Parathyroid adenoma (tissue), 2 donors: ENCODE measurements around the gene TRPC6.

Experiments used
- H2AFZ ChIP-seq: fragments of 300-600 bp; sonication (generic); one replicate; pipeline ENCODE4 v1.7.0; 2017; ENCODE audit warnings: antibody characterized with exemption, mild to moderate bottlenecking
- H3K27ac ChIP-seq: fragments of 300-600 bp; sonication (generic); one replicate; pipeline ENCODE4 v1.7.0; 2017
- H3K27me3 ChIP-seq: fragments of 300-600 bp; sonication (generic); one replicate; pipeline ENCODE4 v1.7.0; 2017; ENCODE audit warnings: low read length; ENCODE audit not compliant: control insufficient read depth, insufficient read depth
- H3K36me3 ChIP-seq: fragments of 300-600 bp; sonication (generic); one replicate; pipeline ENCODE4 v1.7.0; 2017; ENCODE audit warnings: low read length; ENCODE audit not compliant: control insufficient read depth, insufficient read depth
- H3K4me1 ChIP-seq: fragments of 300-600 bp; sonication (generic); one replicate; pipeline ENCODE4 v1.7.0; 2017; ENCODE audit warnings: control low read depth
- H3K4me2 ChIP-seq: fragments of 300-600 bp; sonication (generic); one replicate; pipeline ENCODE4 v1.7.0; 2017; ENCODE audit warnings: low read length
- H3K4me3 ChIP-seq: fragments of 300-600 bp; sonication (generic); one replicate; pipeline ENCODE4 v1.7.0; 2017; ENCODE audit warnings: low read depth, low read length
- H3K79me2 ChIP-seq: fragments of 300-600 bp; sonication (generic); one replicate; pipeline ENCODE4 v1.7.0; 2017; ENCODE audit warnings: control low read depth
- H3K9ac ChIP-seq: fragments of 300-600 bp; sonication (generic); one replicate; pipeline ENCODE4 v1.7.0; 2017; ENCODE audit warnings: mild to moderate bottlenecking
- H3K9me3 ChIP-seq: fragments of 300-600 bp; sonication (generic); one replicate; pipeline ENCODE4 v1.7.0; 2017; ENCODE audit warnings: low read length; ENCODE audit not compliant: control insufficient read depth
- CTCF ChIP-seq: fragments of 300-600 bp; sonication (generic); IDR thresholded peaks from one replicate; pipeline ENCODE4 v1.7.0; 2017; ENCODE audit warnings: antibody characterized with exemption, mild to moderate bottlenecking
- donor health status: primary hyperparathyroidism.

The TRPC6 gene

GRCh38 chr11:101553891-101554292 is 29.9 kb downstream of the TRPC6 start:
- Histone ChIP-seq H3K9ac (no peak overlapping the region), H3K4me2 (no peak overlapping the region), H3K27ac (no peak overlapping the region), H3K36me3 (no peaks in the 10 kb centered on the region), H3K27me3 (no peaks in the 10 kb centered on the region), H3K9me3 (no peaks in the 10 kb centered on the region), H3K79me2 (no peaks in the 10 kb centered on the region), H3K4me3 (no peak overlapping the region), H3K4me1 (no peaks in the 10 kb centered on the region), H2AFZ (no peak overlapping the region)
- TF ChIP-seq CTCF, result no peak

GRCh38 chr11:101552888-101553287 is 30.9 kb downstream of the TRPC6 start:
- no peak overlapping the region for H3K4me2 ChIP-seq
- H3K27me3 ChIP-seq, result no peaks in the 10 kb centered on the region
- H3K27ac ChIP-seq, result no peak overlapping the region
- H3K4me3 ChIP-seq, result no peak overlapping the region
- no peaks in the 10 kb centered on the region for H3K4me1 ChIP-seq
- H3K9ac ChIP-seq, result no peak overlapping the region
- no peaks in the 10 kb centered on the region for H3K9me3 ChIP-seq
- no peak overlapping the region for H2AFZ ChIP-seq
- no peaks in the 10 kb centered on the region for H3K79me2 ChIP-seq
- no peak for TF ChIP-seq CTCF
- H3K36me3 ChIP-seq, result no peaks in the 10 kb centered on the region

- H3K79me2 ChIP-seq, result no peaks in the 10 kb centered on the region
- H3K36me3 ChIP-seq, result no peaks in the 10 kb centered on the region
- H3K4me2 ChIP-seq, result no peak overlapping the region
- H3K27ac ChIP-seq, result no peak overlapping the region
- H3K9me3 ChIP-seq, result no peaks in the 10 kb centered on the region
- no peak for TF ChIP-seq CTCF
- H3K4me3 ChIP-seq, result no peak overlapping the region
- H3K4me1 ChIP-seq, result no peaks in the 10 kb centered on the region
- no peak overlapping the region for H3K9ac ChIP-seq
- no peaks in the 10 kb centered on the region for H3K27me3 ChIP-seq
- H2AFZ ChIP-seq, result no peak overlapping the region
Observed at GRCh38 chr11:101528541-101528940, 55.3 kb downstream of the TRPC6 start.

GRCh38 chr11:101523634-101524260 is 60.1 kb downstream of the TRPC6 start:
- H3K27ac ChIP-seq, result no peak overlapping the region
- H3K9ac ChIP-seq, result no peak overlapping the region
- no peak overlapping the region for H2AFZ ChIP-seq
- H3K4me2 ChIP-seq, result no peak overlapping the region
- H3K27me3 ChIP-seq, result no peaks in the 10 kb centered on the region
- no peaks in the 10 kb centered on the region for H3K9me3 ChIP-seq
- no peak overlapping the region for H3K4me3 ChIP-seq
- TF ChIP-seq CTCF, result no peak
- H3K79me2 ChIP-seq, result no peaks in the 10 kb centered on the region
- H3K36me3 ChIP-seq, result no peaks in the 10 kb centered on the region
- no peaks in the 10 kb centered on the region for H3K4me1 ChIP-seq

GRCh38 chr11:101523193-101523592 is 60.6 kb downstream of the TRPC6 start:
- H3K4me3 ChIP-seq, result no peak overlapping the region
- no peak overlapping the region for H3K9ac ChIP-seq
- no peaks in the 10 kb centered on the region for H3K9me3 ChIP-seq
- no peak overlapping the region for H2AFZ ChIP-seq
- H3K79me2 ChIP-seq, result no peaks in the 10 kb centered on the region
- TF ChIP-seq CTCF, result no peak
- H3K36me3 ChIP-seq, result no peaks in the 10 kb centered on the region
- H3K4me1 ChIP-seq, result no peaks in the 10 kb centered on the region
- no peaks in the 10 kb centered on the region for H3K27me3 ChIP-seq
- no peak overlapping the region for H3K4me2 ChIP-seq
- no peak overlapping the region for H3K27ac ChIP-seq
